K562 (cell line): Measurements from ENCODE around the gene TPX2. TPM values are rescaled to one million over a fixed set of nuclear protein-coding genes. Genes with fewer than 3 reads are reported as not detected.

Experiments used
- NRF1 ChIP-seq, 2 experiments: fragments of 450-650 bp; IDR thresholded peaks in 1 of 2; conservative IDR thresholded peaks in 1 of 2; 2 replicates each; pipeline ENCODE4 v1.6.1; 2014; ENCODE audit warnings: mild to moderate bottlenecking in 2 of 2
- RFX5 ChIP-seq: IDR thresholded peaks from 2 replicates; pipeline ENCODE4 v1.6.1; 2011; ENCODE audit warnings: low read depth, mild to moderate bottlenecking, improper control_type of control experiment, low read length
- TGIF2 ChIP-seq: sonication (generic); formaldehyde crosslinking; IDR thresholded peaks from 2 replicates; pipeline ENCODE4 v1.8.1; 2022; ENCODE audit warnings: mild to moderate bottlenecking, missing genetic modification reagents, moderate library complexity
- ZNF507 ChIP-seq: conservative IDR thresholded peaks from 2 replicates; pipeline ENCODE4 v1.6.1; 2017; ENCODE audit warnings: missing genetic modification characterization, missing compliant biosample characterization
- ZNF699 ChIP-seq: fragments of 250-450 bp; sonication (Bioruptor Pico); IDR thresholded peaks from 2 replicates; pipeline ENCODE4 v1.8.0; 2021; ENCODE audit warnings: mild to moderate bottlenecking, moderate library complexity; ENCODE audit not compliant: insufficient replicate concordance
- polyA plus RNA-seq, 8 experiments: library from polyadenylated mRNA; depleted of rRNA in 4 of 8; stranded (reverse) in 5 of 8; unstranded in 3 of 8; fragments of >200 nt; fragmentation: Nextera tagmentation in 2 of 8; fragmentation: Illumina TruSeq in 1 of 8; extraction: Ambion mirVana in 2 of 8; extraction: Trizol in 1 of 8; gene quantifications; 2 replicates each; pipeline versions ENCODE4 v1.2.1 to v1.2.3, GENCODE V29; 2011 to 2014; ENCODE audit warnings: inconsistent platforms in 1 of 8, missing spikeins in 1 of 8
- total RNA-seq, 7 experiments: library from RNA; depleted of rRNA in 6 of 7; stranded (reverse); fragments of >200 nt in 6 of 7; fragmentation: Illumina TruSeq in 2 of 7; extraction: Trizol in 2 of 7; gene quantifications; 2 replicates each; pipeline versions ENCODE4 v1.2.1 to v1.2.3, GENCODE V29; 2011 to 2021; ENCODE audit warnings: low replicate concordance in 1 of 7
- TF ChIP-seq, protein P1 (sequence below): fragments of 250-450 bp; sonication (Bioruptor Pico); IDR thresholded peaks from 2 replicates; pipeline ENCODE4 v1.9.0; 2021; ENCODE audit warnings: mild to moderate bottlenecking, inconsistent platforms
- TF ChIP-seq, protein P2 (sequence below): fragments of 150-350 bp; IDR thresholded peaks from 2 replicates; pipeline ENCODE4 v1.6.1; 2014; ENCODE audit warnings: low read depth, mild to moderate bottlenecking, low read length, borderline replicate concordance
- TF ChIP-seq, protein P3 (sequence below): IDR thresholded peaks from 3 replicates; pipeline ENCODE4 v1.6.1; 2011; ENCODE audit warnings: borderline replicate concordance, mild to moderate bottlenecking; ENCODE audit not compliant: insufficient read length, insufficient read depth
- TF ChIP-seq, protein P4 (sequence below): sonication (generic); formaldehyde crosslinking; IDR thresholded peaks from 2 replicates; pipeline ENCODE4 v1.8.0; 2022; ENCODE audit warnings: mild to moderate bottlenecking, missing genetic modification reagents

TPX2 gene
- total and polyA plus RNA-seq, 9 of the 15 experiments (the other 6 are each of a cell fraction or from before 2014, with no cell fraction given), result 48.0 to 241 (median 133) TPM

DNA sequence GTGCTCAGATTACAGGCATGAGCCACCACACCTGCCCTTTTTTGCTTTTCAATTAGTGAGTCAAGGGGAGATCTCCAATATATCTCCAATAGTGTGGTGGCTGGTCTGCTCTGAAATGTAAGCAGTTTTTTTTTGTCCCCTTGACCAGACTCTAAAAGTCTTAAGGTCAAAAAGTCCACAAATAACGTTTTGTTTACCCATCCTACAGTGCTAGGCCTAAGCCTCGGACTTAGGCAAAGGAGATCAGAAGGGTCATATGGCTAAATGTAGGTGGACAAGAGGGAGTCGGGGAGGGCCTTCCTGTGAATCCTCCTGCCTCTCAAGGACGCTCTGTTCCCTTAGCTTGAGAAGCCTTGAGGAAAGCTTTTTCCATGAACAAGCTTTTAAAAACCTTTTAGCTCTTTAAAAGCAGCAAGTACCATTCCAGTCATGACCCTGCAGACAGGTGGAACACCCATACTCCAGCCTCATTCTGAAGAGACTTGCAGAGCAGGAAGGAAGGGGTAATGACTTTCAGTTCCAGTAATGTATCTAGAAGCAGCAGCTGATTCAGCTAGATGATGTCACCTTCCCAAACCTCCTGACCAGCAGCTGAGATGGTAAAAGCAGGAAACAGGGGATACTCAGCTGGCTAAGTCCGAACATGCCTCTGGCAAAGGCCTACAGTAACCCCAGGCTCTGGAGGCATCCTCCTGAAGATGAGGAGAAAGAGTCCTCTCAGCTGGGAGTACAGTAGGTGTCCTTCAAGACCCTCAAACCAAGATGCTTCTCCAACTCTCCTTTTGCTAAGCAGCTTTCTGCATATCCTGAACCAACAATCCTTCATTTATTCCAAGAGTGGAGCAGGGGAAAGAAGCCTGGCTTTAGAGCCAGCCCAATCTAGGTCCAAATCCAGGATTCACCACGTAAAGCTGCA, 40.0 kb upstream of the TPX2 start (continued):
- TF ChIP-seq ZNF507 (tag), result no peak
- TF ChIP-seq, protein P1, sequence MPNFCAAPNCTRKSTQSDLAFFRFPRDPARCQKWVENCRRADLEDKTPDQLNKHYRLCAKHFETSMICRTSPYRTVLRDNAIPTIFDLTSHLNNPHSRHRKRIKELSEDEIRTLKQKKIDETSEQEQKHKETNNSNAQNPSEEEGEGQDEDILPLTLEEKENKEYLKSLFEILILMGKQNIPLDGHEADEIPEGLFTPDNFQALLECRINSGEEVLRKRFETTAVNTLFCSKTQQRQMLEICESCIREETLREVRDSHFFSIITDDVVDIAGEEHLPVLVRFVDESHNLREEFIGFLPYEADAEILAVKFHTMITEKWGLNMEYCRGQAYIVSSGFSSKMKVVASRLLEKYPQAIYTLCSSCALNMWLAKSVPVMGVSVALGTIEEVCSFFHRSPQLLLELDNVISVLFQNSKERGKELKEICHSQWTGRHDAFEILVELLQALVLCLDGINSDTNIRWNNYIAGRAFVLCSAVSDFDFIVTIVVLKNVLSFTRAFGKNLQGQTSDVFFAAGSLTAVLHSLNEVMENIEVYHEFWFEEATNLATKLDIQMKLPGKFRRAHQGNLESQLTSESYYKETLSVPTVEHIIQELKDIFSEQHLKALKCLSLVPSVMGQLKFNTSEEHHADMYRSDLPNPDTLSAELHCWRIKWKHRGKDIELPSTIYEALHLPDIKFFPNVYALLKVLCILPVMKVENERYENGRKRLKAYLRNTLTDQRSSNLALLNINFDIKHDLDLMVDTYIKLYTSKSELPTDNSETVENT (CRISPR knock-in tag), result no peak
- TF ChIP-seq, protein P2, sequence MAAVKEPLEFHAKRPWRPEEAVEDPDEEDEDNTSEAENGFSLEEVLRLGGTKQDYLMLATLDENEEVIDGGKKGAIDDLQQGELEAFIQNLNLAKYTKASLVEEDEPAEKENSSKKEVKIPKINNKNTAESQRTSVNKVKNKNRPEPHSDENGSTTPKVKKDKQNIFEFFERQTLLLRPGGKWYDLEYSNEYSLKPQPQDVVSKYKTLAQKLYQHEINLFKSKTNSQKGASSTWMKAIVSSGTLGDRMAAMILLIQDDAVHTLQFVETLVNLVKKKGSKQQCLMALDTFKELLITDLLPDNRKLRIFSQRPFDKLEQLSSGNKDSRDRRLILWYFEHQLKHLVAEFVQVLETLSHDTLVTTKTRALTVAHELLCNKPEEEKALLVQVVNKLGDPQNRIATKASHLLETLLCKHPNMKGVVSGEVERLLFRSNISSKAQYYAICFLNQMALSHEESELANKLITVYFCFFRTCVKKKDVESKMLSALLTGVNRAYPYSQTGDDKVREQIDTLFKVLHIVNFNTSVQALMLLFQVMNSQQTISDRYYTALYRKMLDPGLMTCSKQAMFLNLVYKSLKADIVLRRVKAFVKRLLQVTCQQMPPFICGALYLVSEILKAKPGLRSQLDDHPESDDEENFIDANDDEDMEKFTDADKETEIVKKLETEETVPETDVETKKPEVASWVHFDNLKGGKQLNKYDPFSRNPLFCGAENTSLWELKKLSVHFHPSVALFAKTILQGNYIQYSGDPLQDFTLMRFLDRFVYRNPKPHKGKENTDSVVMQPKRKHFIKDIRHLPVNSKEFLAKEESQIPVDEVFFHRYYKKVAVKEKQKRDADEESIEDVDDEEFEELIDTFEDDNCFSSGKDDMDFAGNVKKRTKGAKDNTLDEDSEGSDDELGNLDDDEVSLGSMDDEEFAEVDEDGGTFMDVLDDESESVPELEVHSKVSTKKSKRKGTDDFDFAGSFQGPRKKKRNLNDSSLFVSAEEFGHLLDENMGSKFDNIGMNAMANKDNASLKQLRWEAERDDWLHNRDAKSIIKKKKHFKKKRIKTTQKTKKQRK, result no peak
- no peak for TF ChIP-seq ZNF699 (CRISPR knock-in tag)
- TF ChIP-seq TGIF2 (CRISPR knock-in tag), result no peak
- TF ChIP-seq NRF1 (conservative IDR thresholded peaks at IDR 0.05 in 1 of 2, IDR thresholded peaks at IDR 0.05 in 1 of 2), result no peak
- TF ChIP-seq, protein P3, sequence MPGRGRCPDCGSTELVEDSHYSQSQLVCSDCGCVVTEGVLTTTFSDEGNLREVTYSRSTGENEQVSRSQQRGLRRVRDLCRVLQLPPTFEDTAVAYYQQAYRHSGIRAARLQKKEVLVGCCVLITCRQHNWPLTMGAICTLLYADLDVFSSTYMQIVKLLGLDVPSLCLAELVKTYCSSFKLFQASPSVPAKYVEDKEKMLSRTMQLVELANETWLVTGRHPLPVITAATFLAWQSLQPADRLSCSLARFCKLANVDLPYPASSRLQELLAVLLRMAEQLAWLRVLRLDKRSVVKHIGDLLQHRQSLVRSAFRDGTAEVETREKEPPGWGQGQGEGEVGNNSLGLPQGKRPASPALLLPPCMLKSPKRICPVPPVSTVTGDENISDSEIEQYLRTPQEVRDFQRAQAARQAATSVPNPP, result no peak
- TF ChIP-seq RFX5, result no peak
- TF ChIP-seq, protein P4, sequence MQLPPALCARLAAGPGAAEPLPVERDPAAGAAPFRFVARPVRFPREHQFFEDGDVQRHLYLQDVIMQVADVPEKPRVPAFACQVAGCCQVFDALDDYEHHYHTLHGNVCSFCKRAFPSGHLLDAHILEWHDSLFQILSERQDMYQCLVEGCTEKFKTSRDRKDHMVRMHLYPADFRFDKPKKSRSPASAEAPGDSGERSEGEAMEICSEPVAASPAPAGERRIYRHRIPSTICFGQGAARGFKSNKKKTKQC (CRISPR knock-in tag), result no peak
